ENCODE results near the gene CLN5.

DNA sequence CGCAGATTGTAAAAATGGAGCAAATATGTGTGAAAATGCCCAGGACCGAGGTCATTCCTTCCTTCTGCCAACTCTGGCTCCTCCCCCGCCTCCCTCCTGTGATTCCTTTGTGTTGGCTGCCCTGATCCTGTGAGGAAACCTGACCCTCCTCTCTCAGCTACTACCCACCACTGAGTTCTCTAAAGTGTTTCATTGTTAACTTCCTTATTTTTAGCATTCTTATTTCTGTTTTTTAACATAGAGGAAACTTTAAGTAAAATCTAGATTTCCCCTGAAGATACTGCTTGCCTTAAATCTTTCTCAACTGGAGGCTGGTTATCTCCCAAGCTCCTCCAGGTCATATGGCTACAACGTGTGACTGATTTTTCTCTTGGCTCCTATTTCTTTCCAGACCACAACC is 56.8 kb downstream of the CLN5 start:
- TF ChIP-seq, protein P1, sequence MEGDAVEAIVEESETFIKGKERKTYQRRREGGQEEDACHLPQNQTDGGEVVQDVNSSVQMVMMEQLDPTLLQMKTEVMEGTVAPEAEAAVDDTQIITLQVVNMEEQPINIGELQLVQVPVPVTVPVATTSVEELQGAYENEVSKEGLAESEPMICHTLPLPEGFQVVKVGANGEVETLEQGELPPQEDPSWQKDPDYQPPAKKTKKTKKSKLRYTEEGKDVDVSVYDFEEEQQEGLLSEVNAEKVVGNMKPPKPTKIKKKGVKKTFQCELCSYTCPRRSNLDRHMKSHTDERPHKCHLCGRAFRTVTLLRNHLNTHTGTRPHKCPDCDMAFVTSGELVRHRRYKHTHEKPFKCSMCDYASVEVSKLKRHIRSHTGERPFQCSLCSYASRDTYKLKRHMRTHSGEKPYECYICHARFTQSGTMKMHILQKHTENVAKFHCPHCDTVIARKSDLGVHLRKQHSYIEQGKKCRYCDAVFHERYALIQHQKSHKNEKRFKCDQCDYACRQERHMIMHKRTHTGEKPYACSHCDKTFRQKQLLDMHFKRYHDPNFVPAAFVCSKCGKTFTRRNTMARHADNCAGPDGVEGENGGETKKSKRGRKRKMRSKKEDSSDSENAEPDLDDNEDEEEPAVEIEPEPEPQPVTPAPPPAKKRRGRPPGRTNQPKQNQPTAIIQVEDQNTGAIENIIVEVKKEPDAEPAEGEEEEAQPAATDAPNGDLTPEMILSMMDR (IDR thresholded peaks at IDR 0.05) = no peak
- TF ChIP-seq POLR2A (IDR thresholded peaks at IDR 0.05) (no peak), EP300 (IDR thresholded peaks at IDR 0.05) (no peak)

Data from tibial nerve (tissue), 4 donors.